Inflammatory macrophage (primary cell): ENCODE results near the gene SMAD3.

ENCODE experiments used
- DNase-seq, 2 donors: peaks; one replicate each; pipeline ENCODE4 v3.0.0-alpha.2; 2020 to 2022

SMAD3 gene

GRCh38 chr15:67127965-67128364, 62.6 kb downstream of the SMAD3 start:
- DNase-seq = peak; percentile 34 to 67

- no peak for DNase-seq
Measured at GRCh38 chr15:67130166-67130565, 64.8 kb downstream of the SMAD3 start.

GRCh38 chr15:67130673-67131601, 65.5 kb downstream of the SMAD3 start:
- DNase-seq = no peak

- no peak for DNase-seq
Measured at GRCh38 chr15:67132276-67132675, 66.9 kb downstream of the SMAD3 start.

GRCh38 chr15:67133026-67133425, 67.6 kb downstream of the SMAD3 start:
- DNase-seq = no peak

- no peak for DNase-seq
Measured at GRCh38 chr15:67133738-67134066, 68.3 kb downstream of the SMAD3 start.

GRCh38 chr15:67134067-67134838, 68.9 kb downstream of the SMAD3 start:
- DNase-seq = no peak

GRCh38 chr15:67134871-67135492, 69.6 kb downstream of the SMAD3 start:
- DNase-seq = no peak

- no peak for DNase-seq
Measured at GRCh38 chr15:67135494-67135893, 70.1 kb downstream of the SMAD3 start.

GRCh38 chr15:67136802-67137201, 71.4 kb downstream of the SMAD3 start:
- DNase-seq = no peak

- DNase-seq = no peak
Measured at GRCh38 chr15:67137319-67137718, 71.9 kb downstream of the SMAD3 start.

- no peak for DNase-seq
Measured at GRCh38 chr15:67137951-67138848, 72.8 kb downstream of the SMAD3 start.

GRCh38 chr15:67138891-67139855, 73.8 kb downstream of the SMAD3 start:
- DNase-seq = no peak

- no peak for DNase-seq
Measured at GRCh38 chr15:67140078-67140833, 74.9 kb downstream of the SMAD3 start.

GRCh38 chr15:67142092-67142766, 76.8 kb downstream of the SMAD3 start:
- DNase-seq = no peak

- DNase-seq = no peak
Measured at GRCh38 chr15:67142767-67143100, 77.3 kb downstream of the SMAD3 start.

GRCh38 chr15:67143646-67144045, 78.2 kb downstream of the SMAD3 start:
- no peak for DNase-seq

- peak; percentile 26 to 43 for DNase-seq
Measured at GRCh38 chr15:67144609-67145311, 79.4 kb downstream of the SMAD3 start.

- no peak for DNase-seq
Measured at GRCh38 chr15:67145312-67145610, 79.9 kb downstream of the SMAD3 start.
